Eye (tissue), 1 donor: ENCODE measurements around the gene THOC6.

Experiments used
- DNase-seq: peaks from one replicate; pipeline ENCODE4 v3.0.0-alpha.2; 2015

THOC6 gene

GRCh38 chr16:3023669-3024478, at the start of gene THOC6, which contains the start of gene HCFC1R1:
Gene THOC6, plus strand, starts transcription at chr16:3024035. Its CDS starts 292 bp downstream, at chr16:3024327.
Gene HCFC1R1, minus strand, starts transcription at chr16:3023942. Its CDS starts 1 bp downstream, at chr16:3023941.
- DNase-seq = peak; percentile 99

GRCh38 chr16:2974319-2975056, 49.3 kb upstream of the THOC6 start:
- no peak for DNase-seq

- DNase-seq = no peak
These were observed 48.6 kb upstream of the THOC6 start for GRCh38 chr16:2975161-2975795.

GRCh38 chr16:2976201-2976600, 47.6 kb upstream of the THOC6 start:
- DNase-seq = no peak

- DNase-seq = no peak
These were observed 47.2 kb upstream of the THOC6 start for GRCh38 chr16:2976673-2977072.

- DNase-seq = no peak
These were observed 46.4 kb upstream of the THOC6 start for GRCh38 chr16:2977440-2977839.

- DNase-seq = no peak
These were observed 44.1 kb upstream of the THOC6 start for GRCh38 chr16:2979669-2980226.

- DNase-seq = peak; percentile 95
These were observed 43.3 kb upstream of the THOC6 start, which contains the start of gene PKMYT1 for GRCh38 chr16:2980227-2981176. Gene PKMYT1, minus strand, starts transcription at chr16:2980446. Its CDS starts 789 bp downstream, at chr16:2979657.

GRCh38 chr16:2981177-2981898, 42.5 kb upstream of the THOC6 start:
- peak; percentile 19 for DNase-seq

GRCh38 chr16:2981899-2982250, 42.0 kb upstream of the THOC6 start:
- no peak for DNase-seq

GRCh38 chr16:2982402-2982801, 41.4 kb upstream of the THOC6 start:
- DNase-seq = no peak

GRCh38 chr16:2983706-2984136, 40.1 kb upstream of the THOC6 start:
- DNase-seq = peak; percentile 93

GRCh38 chr16:2985462-2985861, 38.4 kb upstream of the THOC6 start:
- no peak for DNase-seq

- no peak for DNase-seq
These were observed 37.9 kb upstream of the THOC6 start for GRCh38 chr16:2985893-2986355.

- no peak for DNase-seq
These were observed 37.1 kb upstream of the THOC6 start for GRCh38 chr16:2986623-2987188.

- no peak for DNase-seq
These were observed 36.5 kb upstream of the THOC6 start for GRCh38 chr16:2987286-2987685.

- no peak for DNase-seq
These were observed 36.0 kb upstream of the THOC6 start for GRCh38 chr16:2987833-2988232.

GRCh38 chr16:2988590-2989099, 35.2 kb upstream of the THOC6 start:
- DNase-seq = no peak

GRCh38 chr16:2990891-2991290, 32.9 kb upstream of the THOC6 start:
- DNase-seq = no peak

GRCh38 chr16:2991566-2992261, 32.1 kb upstream of the THOC6 start:
- DNase-seq = no peak
